ENCODE measurements around the gene GGCX. TPM values are rescaled to one million over a fixed set of nuclear protein-coding genes. Genes with fewer than 3 reads are reported as not detected.

The GGCX gene
- 126 and 226 TPM in 2 replicates for total RNA-seq (2011; cell fraction: chromatin; rRNA removed; ENCODE audit: low replicate concordance)
- 103 and 119 TPM in 2 replicates for total RNA-seq (2011; cell fraction: nucleolus; rRNA removed)
- total RNA-seq (2011; cell fraction: nucleoplasm; rRNA removed): 111 and 121 TPM in 2 replicates
- total RNA-seq (2014; rRNA removed) (14.4 and 18.5 TPM in 2 replicates), total RNA-seq (2014; rRNA removed; fragmentation: Illumina TruSeq; extraction: Trizol) (23.9 and 24.2 TPM in 2 replicates), total RNA-seq (2015; rRNA removed; fragmentation: Illumina TruSeq; extraction: Trizol) (19.7 and 21.2 TPM in 2 replicates), total RNA-seq (2021) (28.1 and 28.4 TPM in 2 replicates), polyA plus RNA-seq (2011; rRNA removed) (12.5 and 29.2 TPM in 2 replicates), polyA plus RNA-seq (2014; fragmentation: Illumina TruSeq; extraction: Trizol) (22.7 and 23.4 TPM in 2 replicates), polyA plus RNA-seq (2014; fragmentation: Nextera tagmentation; extraction: Ambion mirVana) (10 to 100 TPM; 46.7 to 47.1 TPM), polyA plus RNA-seq (2014; rRNA removed) (29.6 and 31.0 TPM in 2 replicates), polyA minus RNA-seq (2011; rRNA and poly(A)+ RNA removed) (21.2 and 39.3 TPM in 2 replicates), Bru-seq, nascent RNA (percentile 77 among the genes with signal in this experiment), BruChase-seq, experiment 1, labeled RNA remaining after a 2-hour chase (percentile 67 among the genes with signal in this experiment), BruChase-seq, experiment 2, labeled RNA remaining after a 6-hour chase (percentile 66 among the genes with signal in this experiment)
- polyA plus RNA-seq (2011; cell fraction: cytosol; rRNA removed): 19.3 and 37.3 TPM in 2 replicates
- 22.9 and 43.4 TPM in 2 replicates for polyA plus RNA-seq (2011; cell fraction: nucleus; rRNA removed)
- 24.5 and 30.1 TPM in 2 replicates for polyA plus RNA-seq (2012)
- 6.9 and 15.1 TPM in 2 replicates for polyA minus RNA-seq (2011; cell fraction: cytosol; rRNA and poly(A)+ RNA removed)
- 31.7 and 35.3 TPM in 2 replicates for polyA minus RNA-seq (2011; cell fraction: nucleus; rRNA and poly(A)+ RNA removed)
- long read RNA-seq, experiment 1, full-length matches to known transcripts: 8 of 44 reads
- long read RNA-seq, experiment 1, partial matches to known transcripts: 26 of 44 reads
- long read RNA-seq, experiment 1, other reads (novel, unspliced or antisense): 10 of 44 reads
- long read RNA-seq, experiment 2, full-length matches to known transcripts: 14 of 22 reads
- long read RNA-seq, experiment 2, partial matches to known transcripts: 3 of 22 reads
- long read RNA-seq, experiment 2, other reads (novel, unspliced or antisense): 5 of 22 reads
- long read RNA-seq, experiment 3, full-length matches to known transcripts: 16 of 16 reads
- long read RNA-seq, experiment 3, partial matches to known transcripts: 0 of 16 reads
- long read RNA-seq, experiment 3, other reads (novel, unspliced or antisense): 0 of 16 reads

DNA sequence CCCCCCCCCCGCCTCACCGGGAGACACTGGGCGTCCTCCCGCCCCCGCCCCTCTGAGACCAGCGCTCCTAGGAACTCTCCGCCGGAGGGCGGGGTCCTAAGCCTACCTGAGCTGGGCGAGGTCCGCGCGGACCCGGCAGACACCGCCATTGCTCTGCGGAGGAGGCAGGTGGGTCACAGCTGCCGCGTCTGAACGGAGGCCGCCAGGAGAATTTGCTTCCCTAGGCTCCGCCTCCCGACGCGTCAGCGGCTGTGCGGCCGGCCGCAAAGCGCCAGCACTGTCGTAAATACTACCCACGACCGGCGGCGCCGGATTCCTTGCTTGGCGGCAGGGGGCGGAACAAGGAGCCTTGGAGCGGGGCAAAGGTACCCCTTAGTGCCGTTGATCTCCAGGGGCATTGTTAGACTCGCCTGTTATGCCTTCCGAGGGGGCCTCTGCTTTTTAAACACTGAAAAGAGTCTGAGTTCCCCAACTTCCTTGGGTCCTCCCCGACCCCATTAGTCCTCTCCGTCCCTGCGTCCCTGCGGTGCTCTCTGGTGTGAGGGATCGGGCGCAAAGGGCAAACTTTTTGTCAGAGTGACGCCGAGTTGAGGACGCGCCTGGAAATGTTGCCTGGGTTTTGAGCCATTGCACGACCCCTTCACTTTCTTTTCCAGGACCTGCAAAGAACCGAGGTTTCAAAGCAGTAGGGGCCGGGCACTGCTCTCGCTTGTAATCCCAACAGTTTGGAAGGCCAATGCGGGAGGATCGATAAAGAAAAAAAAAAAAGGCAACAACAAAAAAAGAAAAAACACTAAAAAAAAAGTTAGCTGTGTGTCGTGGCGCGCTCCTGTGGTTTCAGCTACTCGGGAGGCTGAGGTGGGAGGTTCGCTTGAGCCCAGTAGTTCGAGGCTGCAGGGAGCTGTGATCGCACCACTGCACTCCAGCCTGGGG is at the start of gene GGCX:
Gene GGCX, minus strand, starts transcription at position 214 of the 933 bp plus-strand sequence. Its CDS starts 65 bp downstream, at position 149.
- Histone ChIP-seq H2AFZ (ENCODE audit: low read depth, low read length) (peak within 1 kb of the TSS; percentile 100), H3K9ac (ENCODE audit: insufficient read depth in 1 of 2, low read depth in 2 of 2, low read length in 2 of 2) (peak within 1 kb of the TSS; percentile 95 to 98), H4K20me1 (replicated peaks; ENCODE audit: control insufficient read depth, insufficient read depth, low read length) (no peaks in the 10 kb centered on the region), H3K79me2 (ENCODE audit: control insufficient read depth, insufficient read depth, low read length) (peaks cover 35% of the 10 kb centered on the region), H3K4me3 (peak within 1 kb of the TSS; percentile 79), H3K27ac (ENCODE audit: extremely low read depth, low read depth, low read length) (peak within 1 kb of the TSS; percentile 95), H3K4me1 (replicated peaks in 1 of 2; ENCODE audit: control insufficient read depth in 2 of 2, insufficient read depth in 2 of 2, low read length in 2 of 2) (peaks cover 18 to 26% of the 10 kb centered on the region in 2 experiments), H3K4me2 (ENCODE audit: insufficient read depth, low read length) (peak within 1 kb of the TSS; percentile 100), H3K9me3 (replicated peaks; ENCODE audit: control insufficient read depth, insufficient read depth, low read depth, low read length) (no peaks in the 10 kb centered on the region), H3K27me3 (ENCODE audit: control insufficient read depth in 2 of 2, insufficient read depth in 2 of 2, low read length in 2 of 2) (no peaks in the 10 kb centered on the region), H3K9me1 (ENCODE audit: control insufficient read depth, insufficient read depth, low read length) (peaks cover 3% of the 10 kb centered on the region), H3K36me3 (ENCODE audit: control insufficient read depth, insufficient read depth, low read length) (peaks cover 25% of the 10 kb centered on the region)
- CTCF ChIA-PET (ENCODE audit: low intra/inter-chr PET ratio): interaction anchor here (0.6 to 1.0 kb wide), 2 partner anchors 44 to 141 kb away, joined by 3 to 5 read pairs; no protein-coding TSS in a partner anchor
- DNase-seq (ENCODE audit: extremely low read depth in 1 of 4, low spot score in 3 of 4) (peak; percentile 90 to 97 (median 92)), ATAC-seq (peak; percentile 94), FAIRE-seq (peak; percentile 89)
- TSS peak; percentile 97 for BruUV-seq (replicated peaks)
- intact Hi-C loops (cut with micrococcal nuclease): loop anchor here (2.0 kb wide), 1 partner anchor 41 kb away; the partner anchor contains the start of gene TMEM150A
- POLR2A ChIA-PET: interaction anchor here (0.6 to 16.3 kb wide), 15 partner anchors 12 to 168 kb away, joined by 3 to 358 read pairs (median 4); partner anchors contain the start of genes C2orf68, MAT2A, USP39 and VAMP8
- in situ Hi-C loops (cut with MboI): no loop called here
- 2% methylated on average over 63 of the region's 64 CpGs for WGBS (ENCODE audit: insufficient coverage, low coverage, missing lambda C conversion rate)
- TF ChIP-seq, protein P1, sequence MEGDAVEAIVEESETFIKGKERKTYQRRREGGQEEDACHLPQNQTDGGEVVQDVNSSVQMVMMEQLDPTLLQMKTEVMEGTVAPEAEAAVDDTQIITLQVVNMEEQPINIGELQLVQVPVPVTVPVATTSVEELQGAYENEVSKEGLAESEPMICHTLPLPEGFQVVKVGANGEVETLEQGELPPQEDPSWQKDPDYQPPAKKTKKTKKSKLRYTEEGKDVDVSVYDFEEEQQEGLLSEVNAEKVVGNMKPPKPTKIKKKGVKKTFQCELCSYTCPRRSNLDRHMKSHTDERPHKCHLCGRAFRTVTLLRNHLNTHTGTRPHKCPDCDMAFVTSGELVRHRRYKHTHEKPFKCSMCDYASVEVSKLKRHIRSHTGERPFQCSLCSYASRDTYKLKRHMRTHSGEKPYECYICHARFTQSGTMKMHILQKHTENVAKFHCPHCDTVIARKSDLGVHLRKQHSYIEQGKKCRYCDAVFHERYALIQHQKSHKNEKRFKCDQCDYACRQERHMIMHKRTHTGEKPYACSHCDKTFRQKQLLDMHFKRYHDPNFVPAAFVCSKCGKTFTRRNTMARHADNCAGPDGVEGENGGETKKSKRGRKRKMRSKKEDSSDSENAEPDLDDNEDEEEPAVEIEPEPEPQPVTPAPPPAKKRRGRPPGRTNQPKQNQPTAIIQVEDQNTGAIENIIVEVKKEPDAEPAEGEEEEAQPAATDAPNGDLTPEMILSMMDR (IDR thresholded peaks at IDR 0.05 in 2 of 3, conservative IDR thresholded peaks at IDR 0.05 in 1 of 3; ENCODE audit: insufficient read depth in 2 of 3, low read depth in 1 of 3, low read length in 3 of 3): peak in 1 of 3 experiments; percentile 12; a peak in 1 of 6 replicates
- 0 out of 2 replicates have a peak, but pooled peaks have one; percentile 48 for TF ChIP-seq HMGXB4 (CRISPR knock-in tag; IDR thresholded peaks at IDR 0.05)
- no peak for TF ChIP-seq ILK (tag; IDR thresholded peaks at IDR 0.05; ENCODE audit: borderline replicate concordance, low read depth)
- TF ChIP-seq ZFX (CRISPR knock-in tag; IDR thresholded peaks at IDR 0.05): peak; percentile 57
- TF ChIP-seq NCOA2 (IDR thresholded peaks at IDR 0.05; ENCODE audit: partially characterized antibody in 2 of 2): peak in 1 of 2 experiments; percentile 97
- TF ChIP-seq ARNT (IDR thresholded peaks at IDR 0.05): peak in 1 of 2 experiments; percentile 60; a peak in 1 of 4 replicates
- no peak for TF ChIP-seq ZNF124 (CRISPR knock-in tag; IDR thresholded peaks at IDR 0.05)
- TF ChIP-seq CHCHD3 (CRISPR knock-in tag; IDR thresholded peaks at IDR 0.05): 0 out of 2 replicates have a peak, but pooled peaks have one; percentile 39

Data from K562 (cell line).